HL-60/S4 (cell line): ENCODE measurements around the gene SEC11A.
"Not testable (repeated sequence)": the region's sequence is repeated elsewhere in the genome, so short reads cannot be mapped to it uniquely, and the experiment has no call there.

Experiments
- in situ Hi-C: fragments of 300-500 bp; cut with MboI; formaldehyde crosslinking; loops from 2 replicates; pipeline ENCODE4 v1.14.3; 2022; ENCODE audit warnings: low sequenced_read_pairs

SEC11A gene

GRCh38 chr15:84740691-84741090 is 24.8 kb upstream of the SEC11A start:
- in situ Hi-C loops, result no loop called here

GRCh38 chr15:84737005-84737404 is 21.1 kb upstream of the SEC11A start:
- in situ Hi-C loops, result no loop called here

GRCh38 chr15:84736375-84736774 is 20.4 kb upstream of the SEC11A start:
- in situ Hi-C loops, result no loop called here

- in situ Hi-C loops, result not testable (repeated sequence)
Measured at GRCh38 chr15:84735480-84736061, 19.6 kb upstream of the SEC11A start.

GRCh38 chr15:84734794-84735479 is 19.0 kb upstream of the SEC11A start:
- in situ Hi-C loops, result no loop called here

GRCh38 chr15:84731774-84732173 is 15.8 kb upstream of the SEC11A start:
- in situ Hi-C loops, result no loop called here

- in situ Hi-C loops, result no loop called here
Measured at GRCh38 chr15:84727429-84727828, 11.5 kb upstream of the SEC11A start.

- in situ Hi-C loops, result no loop called here
Measured at GRCh38 chr15:84725001-84725491, 9.1 kb upstream of the SEC11A start.

GRCh38 chr15:84722628-84723027 is 6.7 kb upstream of the SEC11A start:
- in situ Hi-C loops, result no loop called here

GRCh38 chr15:84721371-84721770 is 5.4 kb upstream of the SEC11A start:
- in situ Hi-C loops, result no loop called here

GRCh38 chr15:84715441-84716035 is 401 bp downstream of the SEC11A start:
- in situ Hi-C loops, result no loop called here

GRCh38 chr15:84714821-84715220 is 1.1 kb downstream of the SEC11A start:
- in situ Hi-C loops, result no loop called here

- in situ Hi-C loops, result no loop called here
Measured at GRCh38 chr15:84714372-84714771, 1.6 kb downstream of the SEC11A start.

GRCh38 chr15:84703808-84704207 is 12.1 kb downstream of the SEC11A start:
- in situ Hi-C loops, result no loop called here

- in situ Hi-C loops, result no loop called here
Measured at GRCh38 chr15:84702961-84703482, 12.9 kb downstream of the SEC11A start.

- in situ Hi-C loops, result no loop called here
Measured at GRCh38 chr15:84699538-84700191, 16.3 kb downstream of the SEC11A start.

- in situ Hi-C loops, result no loop called here
Measured at GRCh38 chr15:84697236-84697990, 18.5 kb downstream of the SEC11A start.

GRCh38 chr15:84696757-84697156 is 19.2 kb downstream of the SEC11A start:
- in situ Hi-C loops, result no loop called here

- in situ Hi-C loops, result no loop called here
Measured at GRCh38 chr15:84690342-84690741, 25.6 kb downstream of the SEC11A start.

GRCh38 chr15:84689858-84690257 is 26.1 kb downstream of the SEC11A start:
- in situ Hi-C loops, result no loop called here

GRCh38 chr15:84686446-84686845 is 29.5 kb downstream of the SEC11A start:
- in situ Hi-C loops, result not testable (repeated sequence)
